GM23338 (cell line): ENCODE results near the gene MIDN. TPM values are rescaled to one million over a fixed set of nuclear protein-coding genes. Genes with fewer than 3 reads are reported as not detected.

ENCODE experiments used
- ATAC-seq: fragments of 200-7000 bp; cut with Tn5 transposase; 3 replicates; pipeline ENCODE4 v1.9.1; 2020
- DNase-seq: peaks from one replicate; pipeline ENCODE4 v3.0.0-alpha.2; 2015; ENCODE audit warnings: low spot score
- H2AFZ ChIP-seq: fragments of 200-600 bp; sonication (generic); 2 replicates; pipeline ENCODE4 v1.8.0; 2016; ENCODE audit warnings: antibody characterized with exemption, mild to moderate bottlenecking, moderate library complexity
- H3F3A ChIP-seq: fragments of 200-600 bp; sonication (generic); replicated peaks from 2 replicates; pipeline ENCODE4 v1.8.0; 2017; ENCODE audit warnings: antibody characterized with exemption, mixed run types, low read depth
- H3K27ac ChIP-seq: fragments of 200-600 bp; sonication (generic); 2 replicates; pipeline ENCODE4 v1.6.1; 2016; ENCODE audit warnings: low read depth
- H3K27me3 ChIP-seq: fragments of 200-600 bp; sonication (generic); 2 replicates; pipeline ENCODE4 v1.8.0; 2016; ENCODE audit warnings: mild to moderate bottlenecking, mixed run types, moderate library complexity; ENCODE audit not compliant: insufficient read depth
- H3K36me3 ChIP-seq: fragments of 200-600 bp; sonication (generic); 2 replicates; pipeline ENCODE4 v1.8.0; 2016; ENCODE audit warnings: mild to moderate bottlenecking; ENCODE audit not compliant: insufficient read depth
- H3K4me1 ChIP-seq: fragments of 200-600 bp; sonication (generic); 2 replicates; pipeline ENCODE4 v1.8.0; 2016; ENCODE audit warnings: mild to moderate bottlenecking, moderate library complexity; ENCODE audit not compliant: insufficient read depth
- H3K4me2 ChIP-seq: fragments of 200-600 bp; sonication (generic); 2 replicates; pipeline ENCODE4 v1.7.1; 2017; ENCODE audit warnings: mixed run types
- H3K4me3 ChIP-seq: fragments of 200-600 bp; sonication (generic); 2 replicates; pipeline ENCODE4 v1.6.1; 2016; ENCODE audit warnings: mixed run types
- H3K79me2 ChIP-seq: fragments of 200-600 bp; sonication (generic); replicated peaks from 2 replicates; pipeline ENCODE4 v1.8.0; 2017; ENCODE audit warnings: mild to moderate bottlenecking; ENCODE audit not compliant: insufficient read depth
- H3K9me2 ChIP-seq: fragments of 200-600 bp; sonication (generic); 2 replicates; pipeline ENCODE4 v1.8.0; 2017; ENCODE audit not compliant: insufficient read depth
- H4K20me1 ChIP-seq: fragments of 200-600 bp; sonication (generic); replicated peaks from 2 replicates; pipeline ENCODE4 v1.8.0; 2017; ENCODE audit warnings: mild to moderate bottlenecking; ENCODE audit not compliant: insufficient read depth
- H3K27ac Mint-ChIP-seq: 2 replicates; pipeline ENCODE4 v1.8.0; 2020; ENCODE audit warnings: inconsistent platforms, mild to moderate bottlenecking, moderate library complexity, mixed read lengths
- H3K27me3 Mint-ChIP-seq: 3 replicates; pipeline ENCODE4 v1.8.0; 2022; ENCODE audit warnings: low read depth, mild to moderate bottlenecking, moderate library complexity, mixed read lengths, inconsistent platforms; ENCODE audit not compliant: insufficient read depth, poor library complexity
- H3K36me3 Mint-ChIP-seq: 3 replicates; pipeline ENCODE4 v1.8.0; 2021; ENCODE audit warnings: low read depth, mild to moderate bottlenecking, inconsistent platforms, moderate library complexity, mixed read lengths
- H3K4me1 Mint-ChIP-seq: 3 replicates; pipeline ENCODE4 v1.8.0; 2020; ENCODE audit warnings: mild to moderate bottlenecking, inconsistent platforms, mixed read lengths
- H3K4me3 Mint-ChIP-seq: 3 replicates; pipeline ENCODE4 v1.8.0; 2021; ENCODE audit warnings: moderate library complexity, mild to moderate bottlenecking, inconsistent platforms, mixed read lengths
- H3K9me3 Mint-ChIP-seq: 3 replicates; pipeline ENCODE4 v1.8.0; 2020; ENCODE audit warnings: moderate library complexity, mild to moderate bottlenecking, inconsistent platforms, mixed read lengths
- CREB1 ChIP-seq: fragments of 250-450 bp; sonication (Bioruptor Pico); IDR thresholded peaks from 2 replicates; pipeline ENCODE4 v1.5.0; 2020; ENCODE audit warnings: low read depth, mild to moderate bottlenecking, moderate library complexity
- ETS1 ChIP-seq: IDR thresholded peaks from 2 replicates; pipeline ENCODE4 v1.6.1; 2016; ENCODE audit warnings: antibody characterized with exemption
- EZH2 ChIP-seq: fragments of 200-600 bp; sonication (generic); IDR thresholded peaks from one replicate; pipeline ENCODE4 v1.8.0; 2017; ENCODE audit warnings: antibody characterized with exemption, mild to moderate bottlenecking, low read depth; ENCODE audit not compliant: unreplicated experiment
- EZH2phosphoT487 ChIP-seq: fragments of 200-600 bp; sonication (generic); IDR thresholded peaks from one replicate; pipeline ENCODE4 v1.8.1; 2018; ENCODE audit warnings: antibody characterized with exemption; ENCODE audit not compliant: unreplicated experiment
- JUNB ChIP-seq: IDR thresholded peaks from one replicate; pipeline ENCODE4 v1.6.1; 2016; ENCODE audit warnings: antibody characterized with exemption; ENCODE audit not compliant: unreplicated experiment
- NANOG ChIP-seq: IDR thresholded peaks from 2 replicates; pipeline ENCODE4 v1.6.1; 2016; ENCODE audit warnings: antibody characterized with exemption, borderline replicate concordance
- POLR2AphosphoS5 ChIP-seq: IDR thresholded peaks from 2 replicates; pipeline ENCODE4 v1.6.1; 2016; ENCODE audit warnings: antibody characterized with exemption, low read depth
- REST ChIP-seq: IDR thresholded peaks from one replicate; pipeline ENCODE4 v1.6.1; 2018; ENCODE audit warnings: antibody characterized with exemption; ENCODE audit not compliant: unreplicated experiment
- STAT1 ChIP-seq: IDR thresholded peaks from one replicate; pipeline ENCODE4 v1.6.1; 2016; ENCODE audit warnings: antibody characterized with exemption; ENCODE audit not compliant: unreplicated experiment
- ZNF114 ChIP-seq: fragments of 250-450 bp; sonication (Bioruptor Pico); IDR thresholded peaks from 2 replicates; pipeline ENCODE4 v1.5.0; 2020; ENCODE audit warnings: mild to moderate bottlenecking, moderate library complexity
- ZNF331 ChIP-seq: fragments of 250-450 bp; sonication (Bioruptor Pico); IDR thresholded peaks from 2 replicates; pipeline ENCODE4 v1.5.0; 2020; ENCODE audit warnings: low read depth, mild to moderate bottlenecking, moderate library complexity
- ZNF462 ChIP-seq: fragments of 250-450 bp; sonication (Bioruptor Pico); IDR thresholded peaks from 2 replicates; pipeline ENCODE4 v1.5.0; 2020; ENCODE audit warnings: mild to moderate bottlenecking, moderate library complexity
- polyA plus RNA-seq: library from polyadenylated mRNA; unstranded; fragments of >200 nt; fragmentation: Nextera tagmentation; extraction: Ambion mirVana; gene quantifications from 2 replicates; pipeline ENCODE4 v1.2.1, GENCODE V29; 2016
- total RNA-seq: library from RNA; depleted of rRNA; stranded (reverse); fragments of >200 nt; shearing (Covaris generic); gene quantifications from 2 replicates; pipeline ENCODE4 v1.2.3, GENCODE V29; 2014
- TF ChIP-seq, protein P1 (sequence below), 2 experiments: fragments of 200-600 bp in 1 of 2; sonication (generic) in 1 of 2; conservative IDR thresholded peaks; 2 replicates each; pipeline versions ENCODE4 v1.5.1 to v1.6.1; 2016 to 2017; ENCODE audit warnings: antibody characterized with exemption in 2 of 2, low read depth in 2 of 2, mild to moderate bottlenecking in 2 of 2, moderate library complexity in 1 of 2

Gene MIDN
- total and polyA plus RNA-seq, 2 experiments from 2014 or later = 28.6 to 113 TPM

DNA sequence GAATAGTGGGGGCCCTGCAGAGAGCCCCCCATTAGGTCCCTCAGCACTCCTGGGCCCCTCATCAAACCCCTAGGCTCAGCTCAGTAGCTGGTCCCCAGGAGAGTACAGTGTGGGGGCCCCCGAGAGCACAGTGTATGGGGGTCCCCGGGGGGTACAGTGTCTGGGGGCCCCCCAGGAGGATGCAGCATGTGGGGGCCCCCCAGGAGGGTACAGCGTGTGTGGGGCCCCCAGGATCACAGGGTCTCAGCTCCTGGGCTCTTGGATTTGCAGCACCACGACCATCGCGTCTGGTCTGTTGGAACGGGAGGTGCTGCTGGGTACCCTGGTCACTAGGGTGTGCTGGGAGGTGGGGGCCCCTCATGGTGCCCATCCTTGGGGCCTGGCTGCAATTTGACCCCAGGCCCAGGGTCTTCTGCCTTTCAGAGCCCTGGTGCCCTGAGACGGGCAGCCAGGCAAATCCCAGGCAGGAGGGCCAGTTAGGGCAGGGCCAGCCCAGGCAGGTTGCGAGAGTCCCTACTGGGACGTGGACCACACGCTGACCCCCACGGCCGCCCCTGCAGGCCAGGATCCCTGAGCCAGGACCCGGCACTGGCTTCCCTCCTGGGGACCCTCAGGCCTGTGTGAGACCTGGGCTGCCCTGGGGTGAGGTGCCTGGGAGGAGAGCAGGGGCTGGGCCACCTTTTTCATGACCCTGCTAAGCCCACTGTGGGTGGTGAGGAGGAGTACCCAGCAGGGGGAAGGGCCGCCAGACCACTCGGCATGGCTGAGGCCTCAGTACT, 24.1 kb upstream of the MIDN start:
- Histone ChIP-seq H3K27ac (no peak overlapping the region), H2AFZ (no peak overlapping the region), H3F3A (peaks cover 28% of the 10 kb centered on the region; the same call in 1 of the 2 replicates), H3K79me2 (peaks cover 9% of the 10 kb centered on the region; the same call in 1 of the 2 replicates), H3K27me3 (no peaks in the 10 kb centered on the region), H3K4me3 (no peak overlapping the region), H3K9me2 (no peaks in the 10 kb centered on the region), H3K4me1 (no peaks in the 10 kb centered on the region), H3K36me3 (no peaks in the 10 kb centered on the region), H3K4me2 (no peak overlapping the region), H4K20me1 (no peaks in the 10 kb centered on the region; the same call in 1 of the 2 replicates)
- DNase-seq (no peak), ATAC-seq (no peak)
- H3K27me3 Mint-ChIP-seq = peaks cover 8% of the 10 kb centered on the region
- no peaks in the 10 kb centered on the region for H3K4me1 Mint-ChIP-seq
- H3K9me3 Mint-ChIP-seq = no peaks in the 10 kb centered on the region
- H3K4me3 Mint-ChIP-seq = no peak overlapping the region
- no peak overlapping the region for H3K27ac Mint-ChIP-seq
- peaks cover 4% of the 10 kb centered on the region; the same call in 2 of the 3 replicates for H3K36me3 Mint-ChIP-seq
- no peak for TF ChIP-seq STAT1
- TF ChIP-seq, protein P1, sequence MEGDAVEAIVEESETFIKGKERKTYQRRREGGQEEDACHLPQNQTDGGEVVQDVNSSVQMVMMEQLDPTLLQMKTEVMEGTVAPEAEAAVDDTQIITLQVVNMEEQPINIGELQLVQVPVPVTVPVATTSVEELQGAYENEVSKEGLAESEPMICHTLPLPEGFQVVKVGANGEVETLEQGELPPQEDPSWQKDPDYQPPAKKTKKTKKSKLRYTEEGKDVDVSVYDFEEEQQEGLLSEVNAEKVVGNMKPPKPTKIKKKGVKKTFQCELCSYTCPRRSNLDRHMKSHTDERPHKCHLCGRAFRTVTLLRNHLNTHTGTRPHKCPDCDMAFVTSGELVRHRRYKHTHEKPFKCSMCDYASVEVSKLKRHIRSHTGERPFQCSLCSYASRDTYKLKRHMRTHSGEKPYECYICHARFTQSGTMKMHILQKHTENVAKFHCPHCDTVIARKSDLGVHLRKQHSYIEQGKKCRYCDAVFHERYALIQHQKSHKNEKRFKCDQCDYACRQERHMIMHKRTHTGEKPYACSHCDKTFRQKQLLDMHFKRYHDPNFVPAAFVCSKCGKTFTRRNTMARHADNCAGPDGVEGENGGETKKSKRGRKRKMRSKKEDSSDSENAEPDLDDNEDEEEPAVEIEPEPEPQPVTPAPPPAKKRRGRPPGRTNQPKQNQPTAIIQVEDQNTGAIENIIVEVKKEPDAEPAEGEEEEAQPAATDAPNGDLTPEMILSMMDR (conservative IDR thresholded peaks at IDR 0.05; ENCODE audit: low read depth in 2 of 2) = no peak
- TF ChIP-seq REST = no peak
- TF ChIP-seq EZH2phosphoT487 = no peak
- no peak for TF ChIP-seq POLR2AphosphoS5
- TF ChIP-seq ZNF331 = no peak
- TF ChIP-seq ZNF114 = no peak
- no peak for TF ChIP-seq EZH2
- no peak for TF ChIP-seq JUNB
- TF ChIP-seq CREB1 = no peak
- no peak for TF ChIP-seq NANOG
- TF ChIP-seq ETS1 = no peak
- no peak for TF ChIP-seq ZNF462 (CRISPR knock-in tag)
